ENCODE measurements around the gene PMPCA. TPM values are rescaled to one million over a fixed set of nuclear protein-coding genes. Genes with fewer than 3 reads are reported as not detected.

PMPCA gene
- total RNA-seq, 2 experiments from 2014 or later, result 107 to 109 TPM

DNA sequence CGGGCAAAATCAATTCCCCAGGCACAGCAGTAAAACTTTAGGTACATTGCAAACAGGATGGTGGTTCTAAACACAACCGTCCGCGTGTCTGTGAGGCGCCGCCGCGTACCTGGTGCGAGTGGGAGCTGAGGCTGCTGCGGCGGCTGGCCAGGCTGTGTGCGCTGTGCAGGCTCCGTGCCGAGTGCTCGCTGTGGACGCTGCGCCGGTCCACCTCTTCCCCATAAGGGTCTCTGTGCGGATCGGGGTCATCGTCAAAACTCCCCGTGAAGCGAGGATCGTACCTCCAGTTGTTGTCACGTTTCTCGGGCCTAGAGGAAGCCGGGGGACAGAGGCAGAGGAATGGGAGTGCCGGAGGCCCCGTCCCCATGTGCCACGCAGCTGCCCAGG lies 55.7 kb downstream of the PMPCA start:
- H3K9me3 Mint-ChIP-seq, result no peaks in the 10 kb centered on the region
- no peaks in the 10 kb centered on the region for H3K4me1 Mint-ChIP-seq (ENCODE audit: low read depth)
- POLR2A ChIA-PET, result no interaction called here
- no peak overlapping the region for H3K4me3 ChIP-seq (ENCODE audit: low read length)
- no peak overlapping the region for H3K27ac Mint-ChIP-seq
- CTCF ChIA-PET, result no interaction called here
- ATAC-seq (ENCODE audit: poor library complexity) (no peak), DNase-seq (no peak)
- H3K9me3 ChIP-seq (ENCODE audit: control insufficient read depth in 1 of 2, insufficient read depth in 1 of 2, low read length in 2 of 2), result no peaks in the 10 kb centered on the region
- peaks cover 99% of the 10 kb centered on the region for H3K36me3 ChIP-seq (ENCODE audit: insufficient read depth, low read length)
- H3K27me3 ChIP-seq (ENCODE audit: control insufficient read depth in 1 of 2, insufficient read depth in 2 of 2, low read length in 2 of 2), result no peaks in the 10 kb centered on the region
- H3K27me3 Mint-ChIP-seq, result no peaks in the 10 kb centered on the region
- intact Hi-C loops (cut with DNase I, micrococcal nuclease), result no loop called here
- peaks cover 94% of the 10 kb centered on the region for H3K36me3 Mint-ChIP-seq (ENCODE audit: low read depth)
- H3K27ac ChIP-seq (ENCODE audit: low read depth in 1 of 2, low read length in 2 of 2), result no peak overlapping the region
- peaks cover 2% of the 10 kb centered on the region for H3K4me1 ChIP-seq (ENCODE audit: insufficient read depth, low read length)
- TF ChIP-seq, protein P1, sequence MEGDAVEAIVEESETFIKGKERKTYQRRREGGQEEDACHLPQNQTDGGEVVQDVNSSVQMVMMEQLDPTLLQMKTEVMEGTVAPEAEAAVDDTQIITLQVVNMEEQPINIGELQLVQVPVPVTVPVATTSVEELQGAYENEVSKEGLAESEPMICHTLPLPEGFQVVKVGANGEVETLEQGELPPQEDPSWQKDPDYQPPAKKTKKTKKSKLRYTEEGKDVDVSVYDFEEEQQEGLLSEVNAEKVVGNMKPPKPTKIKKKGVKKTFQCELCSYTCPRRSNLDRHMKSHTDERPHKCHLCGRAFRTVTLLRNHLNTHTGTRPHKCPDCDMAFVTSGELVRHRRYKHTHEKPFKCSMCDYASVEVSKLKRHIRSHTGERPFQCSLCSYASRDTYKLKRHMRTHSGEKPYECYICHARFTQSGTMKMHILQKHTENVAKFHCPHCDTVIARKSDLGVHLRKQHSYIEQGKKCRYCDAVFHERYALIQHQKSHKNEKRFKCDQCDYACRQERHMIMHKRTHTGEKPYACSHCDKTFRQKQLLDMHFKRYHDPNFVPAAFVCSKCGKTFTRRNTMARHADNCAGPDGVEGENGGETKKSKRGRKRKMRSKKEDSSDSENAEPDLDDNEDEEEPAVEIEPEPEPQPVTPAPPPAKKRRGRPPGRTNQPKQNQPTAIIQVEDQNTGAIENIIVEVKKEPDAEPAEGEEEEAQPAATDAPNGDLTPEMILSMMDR (IDR thresholded peaks at IDR 0.05), result no peak
- no peak overlapping the region for H3K4me3 Mint-ChIP-seq

- TF ChIP-seq, protein P1 (IDR thresholded peaks at IDR 0.05), result no peak
- H3K36me3 Mint-ChIP-seq (ENCODE audit: low read depth), result peaks cover 94% of the 10 kb centered on the region
- H3K27me3 ChIP-seq (ENCODE audit: control insufficient read depth in 1 of 2, insufficient read depth in 2 of 2, low read length in 2 of 2), result no peaks in the 10 kb centered on the region
- no peaks in the 10 kb centered on the region for H3K27me3 Mint-ChIP-seq
- CTCF ChIA-PET, result no interaction called here
- ATAC-seq (ENCODE audit: poor library complexity) (no peak), DNase-seq (no peak)
- H3K27ac ChIP-seq (ENCODE audit: low read depth in 1 of 2, low read length in 2 of 2), result no peak overlapping the region
- H3K4me1 ChIP-seq (ENCODE audit: insufficient read depth, low read length), result peaks cover 2% of the 10 kb centered on the region
- intact Hi-C loops (cut with DNase I, micrococcal nuclease), result no loop called here
- H3K4me1 Mint-ChIP-seq (ENCODE audit: low read depth), result no peaks in the 10 kb centered on the region
- H3K27ac Mint-ChIP-seq, result no peak overlapping the region
- POLR2A ChIA-PET, result no interaction called here
- no peak overlapping the region for H3K4me3 ChIP-seq (ENCODE audit: low read length)
- H3K9me3 ChIP-seq (ENCODE audit: control insufficient read depth in 1 of 2, insufficient read depth in 1 of 2, low read length in 2 of 2), result no peaks in the 10 kb centered on the region
- no peaks in the 10 kb centered on the region for H3K9me3 Mint-ChIP-seq
- peaks cover 99% of the 10 kb centered on the region for H3K36me3 ChIP-seq (ENCODE audit: insufficient read depth, low read length)
- H3K4me3 Mint-ChIP-seq, result no peak overlapping the region
Measured at GRCh38 chr9:136467766-136468165, 57.3 kb downstream of the PMPCA start.

DNA sequence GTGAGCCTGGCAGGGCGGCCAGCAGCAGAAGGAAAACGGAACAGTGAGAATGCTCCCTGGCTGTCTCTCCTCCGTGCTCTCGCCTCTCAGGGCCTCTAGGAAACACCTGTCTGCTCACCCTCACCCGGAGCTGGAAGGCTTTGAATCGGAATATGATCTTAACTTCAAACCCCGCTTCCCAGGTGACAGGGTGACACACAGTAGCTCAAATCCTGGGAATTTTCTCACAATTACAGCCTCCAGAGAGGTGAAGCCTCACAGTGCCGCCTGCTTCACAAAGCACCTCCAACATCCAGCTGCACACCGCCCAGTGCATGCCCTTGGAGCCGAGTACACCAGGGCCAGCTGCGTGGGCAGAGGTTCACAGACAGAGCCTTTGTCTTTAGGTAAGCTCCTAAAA lies 59.9 kb downstream of the PMPCA start:
- DNase-seq, result no peak
- no peak overlapping the region for H3K27ac Mint-ChIP-seq
- TF ChIP-seq, protein P1 (IDR thresholded peaks at IDR 0.05), result no peak
- no peaks in the 10 kb centered on the region for H3K9me3 ChIP-seq (ENCODE audit: control insufficient read depth in 1 of 2, insufficient read depth in 1 of 2, low read length in 2 of 2)
- peaks cover 99% of the 10 kb centered on the region for H3K36me3 ChIP-seq (ENCODE audit: insufficient read depth, low read length)
- POLR2A ChIA-PET, result no interaction called here
- H3K4me1 ChIP-seq (ENCODE audit: insufficient read depth, low read length), result peaks cover 5% of the 10 kb centered on the region
- no peaks in the 10 kb centered on the region for H3K9me3 Mint-ChIP-seq
- H3K4me3 Mint-ChIP-seq, result no peak overlapping the region
- ATAC-seq (ENCODE audit: poor library complexity), result no peak
- intact Hi-C loops (cut with DNase I, micrococcal nuclease), result no loop called here
- no peak overlapping the region for H3K27ac ChIP-seq (ENCODE audit: low read depth in 1 of 2, low read length in 2 of 2)
- CTCF ChIA-PET, result no interaction called here
- H3K27me3 Mint-ChIP-seq, result no peaks in the 10 kb centered on the region
- no peak overlapping the region for H3K4me3 ChIP-seq (ENCODE audit: low read length)
- peaks cover 92% of the 10 kb centered on the region for H3K36me3 Mint-ChIP-seq (ENCODE audit: low read depth)
- H3K27me3 ChIP-seq (ENCODE audit: control insufficient read depth in 1 of 2, insufficient read depth in 2 of 2, low read length in 2 of 2), result no peaks in the 10 kb centered on the region
- H3K4me1 Mint-ChIP-seq (ENCODE audit: low read depth), result no peaks in the 10 kb centered on the region
